Measurements from ENCODE around the gene ANKRD11.

ANKRD11 gene

GRCh38 chr16:89442990-89443726, 47.2 kb downstream of the ANKRD11 start:
- Histone ChIP-seq H3K9me2 (replicated peaks; ENCODE audit: low read depth, low read length) (no peaks in the 10 kb centered on the region), H3K9ac (ENCODE audit: low read depth, low read length, poor library complexity, severe bottlenecking) (no peak overlapping the region), H3K4me2 (ENCODE audit: low read depth, low read length, poor library complexity, severe bottlenecking) (no peak overlapping the region), H3K4me3 (ENCODE audit: low read length, poor library complexity, severe bottlenecking) (no peak overlapping the region), H2AFZ (ENCODE audit: low read length) (no peak overlapping the region), H3K79me2 (ENCODE audit: insufficient read depth, low read length) (peaks cover 97% of the 10 kb centered on the region), H3K9me3 (ENCODE audit: insufficient read depth, low read depth, low read length) (no peaks in the 10 kb centered on the region), H3K27me3 (ENCODE audit: insufficient read depth, low read length, poor library complexity, severe bottlenecking) (no peaks in the 10 kb centered on the region), H3F3A (ENCODE audit: low read depth) (no peaks in the 10 kb centered on the region), H3K4me1 (ENCODE audit: insufficient read depth, low read length, poor library complexity, severe bottlenecking) (peaks cover 14% of the 10 kb centered on the region), H3K36me3 (ENCODE audit: insufficient read depth, low read length) (no peaks in the 10 kb centered on the region), H4K20me1 (ENCODE audit: insufficient read depth, low read length, poor library complexity, severe bottlenecking) (peaks cover 71% of the 10 kb centered on the region)
- TF ChIP-seq CTCF (conservative IDR thresholded peaks at IDR 0.05; ENCODE audit: low read length), result no peak
- TF ChIP-seq EZH2phosphoT487 (IDR thresholded peaks at IDR 0.05; ENCODE audit: borderline replicate concordance), result no peak

GRCh38 chr16:89442588-89442987, 47.8 kb downstream of the ANKRD11 start:
- Histone ChIP-seq H3K79me2 (ENCODE audit: insufficient read depth, low read length) (peaks cover 97% of the 10 kb centered on the region), H3K4me1 (ENCODE audit: insufficient read depth, low read length, poor library complexity, severe bottlenecking) (peaks cover 14% of the 10 kb centered on the region), H3K9me3 (ENCODE audit: insufficient read depth, low read depth, low read length) (no peaks in the 10 kb centered on the region), H3K4me3 (ENCODE audit: low read length, poor library complexity, severe bottlenecking) (no peak overlapping the region), H3K9ac (ENCODE audit: low read depth, low read length, poor library complexity, severe bottlenecking) (no peak overlapping the region), H3K9me2 (replicated peaks; ENCODE audit: low read depth, low read length) (no peaks in the 10 kb centered on the region), H4K20me1 (ENCODE audit: insufficient read depth, low read length, poor library complexity, severe bottlenecking) (peaks cover 74% of the 10 kb centered on the region), H3F3A (ENCODE audit: low read depth) (no peaks in the 10 kb centered on the region), H3K4me2 (ENCODE audit: low read depth, low read length, poor library complexity, severe bottlenecking) (no peak overlapping the region), H3K27me3 (ENCODE audit: insufficient read depth, low read length, poor library complexity, severe bottlenecking) (no peaks in the 10 kb centered on the region), H3K36me3 (ENCODE audit: insufficient read depth, low read length) (no peaks in the 10 kb centered on the region), H2AFZ (ENCODE audit: low read length) (no peak overlapping the region)
- TF ChIP-seq EZH2phosphoT487 (IDR thresholded peaks at IDR 0.05; ENCODE audit: borderline replicate concordance), result no peak
- TF ChIP-seq CTCF (conservative IDR thresholded peaks at IDR 0.05; ENCODE audit: low read length), result no peak

DNA sequence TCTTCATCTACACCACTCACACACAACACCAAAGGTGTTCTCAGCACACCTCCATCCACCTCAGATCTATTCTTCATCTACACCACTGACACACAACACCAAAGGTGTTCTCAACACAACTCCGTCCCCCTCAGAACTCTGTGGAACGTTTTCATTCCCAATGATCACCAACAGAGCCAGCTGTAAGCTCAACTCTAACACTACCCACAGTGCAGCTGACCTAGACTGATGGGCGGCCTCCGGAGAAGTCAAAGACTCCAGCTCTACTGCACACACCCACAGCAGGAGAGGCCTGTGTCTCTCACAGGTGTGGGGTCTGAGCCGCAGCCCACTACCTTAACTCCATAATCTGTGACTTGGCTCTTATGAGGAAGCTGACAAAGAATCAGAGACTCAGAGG, 50.7 kb downstream of the ANKRD11 start:
- H2AFZ ChIP-seq (ENCODE audit: low read length), result no peak overlapping the region
- H3K79me2 ChIP-seq (ENCODE audit: insufficient read depth, low read length), result peaks cover 99% of the 10 kb centered on the region
- no peaks in the 10 kb centered on the region for H3K27me3 ChIP-seq (ENCODE audit: insufficient read depth, low read length, poor library complexity, severe bottlenecking)
- no peak overlapping the region for H3K9ac ChIP-seq (ENCODE audit: low read depth, low read length, poor library complexity, severe bottlenecking)
- no peak overlapping the region for H3K4me2 ChIP-seq (ENCODE audit: low read depth, low read length, poor library complexity, severe bottlenecking)
- H3K4me3 ChIP-seq (ENCODE audit: low read length, poor library complexity, severe bottlenecking), result no peak overlapping the region
- peaks cover 76% of the 10 kb centered on the region for H4K20me1 ChIP-seq (ENCODE audit: insufficient read depth, low read length, poor library complexity, severe bottlenecking)
- no peak for TF ChIP-seq EZH2phosphoT487 (IDR thresholded peaks at IDR 0.05; ENCODE audit: borderline replicate concordance)
- TF ChIP-seq CTCF (conservative IDR thresholded peaks at IDR 0.05; ENCODE audit: low read length), result no peak
- peaks cover 3% of the 10 kb centered on the region for H3K4me1 ChIP-seq (ENCODE audit: insufficient read depth, low read length, poor library complexity, severe bottlenecking)
- H3K9me3 ChIP-seq (ENCODE audit: insufficient read depth, low read depth, low read length), result no peaks in the 10 kb centered on the region
- no peaks in the 10 kb centered on the region for H3K36me3 ChIP-seq (ENCODE audit: insufficient read depth, low read length)
- no peaks in the 10 kb centered on the region for H3K9me2 ChIP-seq (replicated peaks; ENCODE audit: low read depth, low read length)
- H3F3A ChIP-seq (ENCODE audit: low read depth), result no peaks in the 10 kb centered on the region

Measured in Loucy (cell line).